Bone marrow (tissue), 2 donors: Measurements from ENCODE around the gene ZNF784.

Source experiments
- DNase-seq, 2 donors: peaks; one replicate each; lab custom pipeline; 2025; lab: John Stamatoyannopoulos, UW

The ZNF784 gene

GRCh38 chr19:55643003-55643886, 18.9 kb upstream of the ZNF784 start, which contains the start of gene ZNF581:
TSS of gene ZNF581 (plus strand) at chr19:55643649. CDS start at chr19:55644572, 923 bp downstream.
- DNase-seq = peak; percentile 66 to 68

GRCh38 chr19:55642153-55643002, 18.0 kb upstream of the ZNF784 start:
- DNase-seq = no peak

GRCh38 chr19:55641426-55642152, 17.2 kb upstream of the ZNF784 start:
- DNase-seq = peak in 1 of 2 donors; percentile 19

DNA sequence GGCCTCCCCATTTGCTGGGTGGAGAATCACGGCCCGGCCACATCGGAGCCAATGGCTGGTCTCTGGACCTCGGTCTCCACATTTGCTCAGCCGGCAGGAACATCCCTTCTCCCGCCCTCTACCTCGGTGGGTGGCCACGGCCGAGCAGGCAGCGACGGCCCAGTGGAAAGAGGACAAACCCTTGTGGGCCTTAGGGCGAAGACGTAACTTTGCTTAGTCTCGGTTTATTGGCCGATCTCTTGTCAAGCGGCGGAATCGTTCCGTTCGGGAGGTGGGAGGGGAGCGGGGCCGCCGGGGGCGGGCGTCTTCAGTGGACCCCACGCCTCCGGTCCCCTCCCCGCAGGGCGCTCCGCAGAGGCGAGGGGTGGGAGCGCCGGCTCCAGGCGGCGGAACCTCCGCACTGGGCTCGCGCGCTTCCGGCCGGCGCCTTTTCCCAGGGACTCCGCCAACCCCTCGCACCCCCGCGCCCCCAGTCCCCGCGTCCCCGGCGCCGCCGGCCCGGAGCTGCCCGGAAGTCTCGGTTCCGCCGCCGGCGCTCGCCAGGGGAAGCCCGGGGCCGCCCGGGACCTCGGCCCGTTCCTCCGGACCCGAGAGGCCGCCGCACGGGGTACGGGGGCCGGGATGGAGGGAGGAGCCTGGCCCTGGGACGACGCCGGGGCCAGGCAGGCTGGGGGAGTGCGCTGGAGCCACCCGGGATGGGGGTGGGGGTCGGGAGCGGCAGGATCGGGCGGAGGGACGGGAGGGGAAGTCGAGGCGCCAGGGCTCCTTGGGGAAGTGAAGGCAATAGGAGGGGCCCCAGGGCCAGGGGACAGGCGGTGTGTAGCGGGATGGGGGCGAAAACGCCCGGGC, 16.4 kb upstream of the ZNF784 start, which contains the start of gene ZNF580:
TSS of gene ZNF580 (plus strand) at position 426 of the 849 bp plus-strand sequence. CDS start 1,507 bp downstream, outside the sequence.
- peak in 1 of 2 donors; percentile 48 for DNase-seq

GRCh38 chr19:55640043-55640576, 15.7 kb upstream of the ZNF784 start:
- no peak for DNase-seq

GRCh38 chr19:55638864-55639359, 14.5 kb upstream of the ZNF784 start:
- DNase-seq = peak in 1 of 2 donors; percentile 33

DNA sequence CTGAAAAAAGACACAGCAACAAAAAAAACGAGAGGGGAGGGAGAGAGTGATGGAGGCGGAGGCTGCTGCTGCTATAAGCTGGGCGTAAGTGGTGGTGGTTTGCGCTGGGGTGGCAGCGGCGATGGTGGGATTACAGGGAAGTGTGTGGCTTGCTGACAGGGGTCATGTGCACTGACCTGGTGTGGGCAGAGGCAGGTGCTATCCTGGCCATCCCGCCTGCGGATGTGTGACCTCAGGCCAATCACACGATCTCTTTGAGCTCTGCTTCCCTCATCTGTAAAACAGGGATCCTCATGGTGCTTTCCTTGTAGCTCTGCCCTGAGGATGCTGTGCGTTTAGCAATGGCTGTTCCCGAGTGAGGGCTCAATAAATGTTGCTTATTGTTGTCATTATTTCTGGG, 13.2 kb upstream of the ZNF784 start:
- DNase-seq = no peak

GRCh38 chr19:55636723-55637122, 12.4 kb upstream of the ZNF784 start:
- DNase-seq = no peak

- DNase-seq = no peak
These were observed 11.6 kb upstream of the ZNF784 start for GRCh38 chr19:55635856-55636440.

GRCh38 chr19:55635334-55635717, 11.0 kb upstream of the ZNF784 start:
- no peak for DNase-seq

GRCh38 chr19:55633861-55634260, 9.5 kb upstream of the ZNF784 start:
- DNase-seq = no peak

DNA sequence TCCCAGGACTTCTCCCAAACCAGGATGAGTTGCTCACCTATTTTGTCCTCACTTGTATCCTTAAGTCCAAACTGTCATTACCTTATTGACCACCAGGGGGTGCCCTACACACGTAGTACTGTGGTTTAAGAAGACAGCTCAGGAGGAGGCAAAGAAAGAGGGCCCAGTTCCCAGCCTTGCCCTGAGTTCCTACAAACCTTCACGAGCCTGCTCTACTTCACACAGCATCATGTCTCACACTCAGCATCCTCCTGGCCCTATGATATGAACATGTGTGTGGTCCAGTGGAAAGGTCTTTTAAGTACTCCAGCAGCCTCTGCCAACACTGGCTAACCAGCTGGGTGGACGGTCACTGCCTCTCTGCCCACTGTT, 8.1 kb upstream of the ZNF784 start:
- DNase-seq = peak; percentile 31 to 79

- DNase-seq = no peak
These were observed 2.0 kb upstream of the ZNF784 start for GRCh38 chr19:55626350-55626749.

GRCh38 chr19:55625004-55625326, 599 bp upstream of the ZNF784 start:
- no peak for DNase-seq

- DNase-seq = no peak
These were observed 805 bp downstream of the ZNF784 start for GRCh38 chr19:55623561-55623960.

DNA sequence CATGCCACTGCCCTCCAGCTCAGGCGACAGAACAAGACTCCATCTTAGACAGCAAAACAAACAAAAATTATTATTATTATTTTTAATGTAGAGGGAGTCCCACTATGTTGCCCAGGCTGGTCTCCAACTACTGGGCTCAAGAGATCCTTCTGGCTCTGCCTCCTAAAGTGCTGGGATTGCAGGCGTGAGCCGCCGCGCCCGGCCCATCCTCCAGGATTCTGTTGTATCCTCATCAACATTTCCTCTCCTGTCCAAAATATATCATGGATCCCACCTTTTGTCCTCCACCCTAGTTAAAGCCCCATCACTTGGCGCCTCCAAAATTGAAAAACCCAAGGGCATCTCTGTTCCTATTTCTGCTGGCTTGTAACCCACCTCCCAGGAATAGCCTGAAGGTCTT, 1.2 kb downstream of the ZNF784 start:
- DNase-seq = no peak

DNA sequence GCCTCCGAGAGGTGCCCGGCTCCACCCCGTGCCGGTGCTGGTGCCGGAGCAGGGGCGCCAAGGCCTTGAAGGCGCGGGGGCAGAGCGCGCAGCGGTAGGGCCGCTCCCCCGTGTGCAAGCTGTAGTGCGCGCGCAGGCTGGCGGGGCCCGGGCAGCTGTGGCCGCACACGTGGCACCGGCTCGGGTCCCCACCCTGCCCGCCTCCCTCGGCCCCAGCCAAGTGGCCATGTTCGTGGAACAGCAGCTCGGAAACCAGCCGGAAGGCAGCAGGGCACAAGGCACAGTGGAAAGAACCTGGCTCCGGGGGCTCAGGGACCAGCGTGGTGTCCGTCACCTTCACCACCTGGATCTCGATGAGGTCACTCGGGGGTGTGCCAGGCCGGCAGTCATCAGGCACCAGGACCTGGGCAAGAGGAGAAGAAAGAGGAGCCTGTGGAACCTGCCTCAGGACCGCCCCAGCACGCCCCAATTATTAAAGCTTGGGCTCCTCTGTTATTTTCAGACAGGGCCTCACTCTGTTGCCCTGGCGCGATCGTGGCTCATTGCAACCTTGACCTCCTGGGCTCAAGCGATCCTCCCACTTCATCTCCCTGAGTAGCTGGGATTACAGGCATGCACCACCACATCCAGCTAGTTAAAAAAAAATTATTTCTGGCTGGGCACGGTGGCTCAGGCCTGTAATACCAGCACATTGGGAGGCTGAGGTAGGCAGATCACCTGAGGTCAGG, 2.0 kb downstream of the ZNF784 start:
- DNase-seq = no peak

- DNase-seq = no peak
These were observed 2.6 kb downstream of the ZNF784 start for GRCh38 chr19:55621673-55622231.

- DNase-seq = no peak
These were observed 3.1 kb downstream of the ZNF784 start for GRCh38 chr19:55621205-55621672.
